Globus pallidus (tissue), 1 donor: ENCODE data around the gene MYO7B.

Experiments used
- DNase-seq: peaks from one replicate; pipeline ENCODE4 v3.0.0-alpha.2; 2015; ENCODE audit warnings: low spot score

The MYO7B gene

GRCh38 chr2:127626175-127626574, 90.7 kb downstream of the MYO7B start:
- no peak for DNase-seq

- DNase-seq: no peak
These were observed 91.6 kb downstream of the MYO7B start for GRCh38 chr2:127626917-127627739.

GRCh38 chr2:127627740-127628571, 92.5 kb downstream of the MYO7B start:
- no peak for DNase-seq

- no peak for DNase-seq
These were observed 93.5 kb downstream of the MYO7B start for GRCh38 chr2:127628767-127629614.

GRCh38 chr2:127629637-127630036, 94.2 kb downstream of the MYO7B start:
- no peak for DNase-seq

- no peak for DNase-seq
These were observed 94.8 kb downstream of the MYO7B start for GRCh38 chr2:127630096-127630863.

GRCh38 chr2:127630864-127631540, 95.5 kb downstream of the MYO7B start:
- DNase-seq: no peak

GRCh38 chr2:127631541-127631996, 96.1 kb downstream of the MYO7B start:
- DNase-seq: no peak

GRCh38 chr2:127631997-127632581, 96.6 kb downstream of the MYO7B start:
- no peak for DNase-seq

GRCh38 chr2:127632592-127633489, 97.4 kb downstream of the MYO7B start:
- no peak for DNase-seq

GRCh38 chr2:127633556-127634065, 98.1 kb downstream of the MYO7B start:
- DNase-seq: no peak

- no peak for DNase-seq
These were observed 98.7 kb downstream of the MYO7B start for GRCh38 chr2:127634066-127634617.

GRCh38 chr2:127634626-127635379, 99.3 kb downstream of the MYO7B start:
- DNase-seq: no peak

- DNase-seq: no peak
These were observed 100.1 kb downstream of the MYO7B start for GRCh38 chr2:127635380-127636237.

GRCh38 chr2:127636248-127637235, 101.1 kb downstream of the MYO7B start:
- no peak for DNase-seq

GRCh38 chr2:127637236-127637630, 101.8 kb downstream of the MYO7B start:
- DNase-seq: no peak
